ENCODE results near the gene ROCK2. TPM values are rescaled to one million over a fixed set of nuclear protein-coding genes. Genes with fewer than 3 reads are reported as not detected.

The ROCK2 gene
- polyA plus RNA-seq, 1 donor (not counting 4 experiments of a cell fraction or from before 2014, with no cell fraction given): 12.6 TPM

- Histone ChIP-seq H4K20me1 (ENCODE audit: control insufficient read depth, extremely low read depth, insufficient read depth, low read length) (no peaks in the 10 kb centered on the region), H3K79me2 (ENCODE audit: control insufficient read depth, insufficient read depth, low read length) (no peaks in the 10 kb centered on the region), H3K9me1 (ENCODE audit: control insufficient read depth, extremely low read depth, insufficient read depth, low read length) (no peaks in the 10 kb centered on the region), H3K27ac (ENCODE audit: control insufficient read depth, insufficient read depth, low read length) (no peak overlapping the region), H3K9me3 (ENCODE audit: control insufficient read depth, low read depth, low read length) (no peaks in the 10 kb centered on the region), H3K4me1 (ENCODE audit: control insufficient read depth, extremely low read depth, insufficient read depth, low read length) (peaks cover 9% of the 10 kb centered on the region), H3K9ac (ENCODE audit: control insufficient read depth, extremely low read depth, insufficient read depth, low read length) (no peak overlapping the region), H3K4me2 (ENCODE audit: control insufficient read depth, extremely low read depth, insufficient read depth, low read depth, low read length) (peak overlapping the region; percentile 73), H3K27me3 (ENCODE audit: control insufficient read depth, extremely low read depth, insufficient read depth, low read length) (no peaks in the 10 kb centered on the region), H2AFZ (ENCODE audit: control insufficient read depth, low read length) (no peak overlapping the region), H3K4me3 (ENCODE audit: control insufficient read depth in 2 of 3, extremely low read depth in 1 of 3, insufficient read depth in 2 of 3, low read depth in 1 of 3, low read length in 3 of 3) (no peak overlapping the region), H3K36me3 (ENCODE audit: control insufficient read depth in 2 of 2, extremely low read depth in 1 of 2, insufficient read depth in 2 of 2, low read length in 2 of 2) (no peaks in the 10 kb centered on the region)
- no peak for FAIRE-seq
- TF ChIP-seq EZH2 (IDR thresholded peaks at IDR 0.05; ENCODE audit: low read length) (no peak), CTCF (optimal IDR thresholded peaks at IDR 0.05 in 1 of 3, IDR thresholded peaks at IDR 0.05 in 1 of 3, conservative IDR thresholded peaks at IDR 0.05 in 1 of 3; ENCODE audit: extremely low read depth in 1 of 3, insufficient read depth in 2 of 3, low read length in 3 of 3) (no peak)
- DNase-seq (ENCODE audit: low read depth, low spot score): no peak
- dilution Hi-C loops (cut with MboI; ENCODE audit: extremely low pct_ligation_motif_present, low sequenced_read_pairs): no loop called here
Measured at GRCh38 chr2:11156396-11157075, 187.9 kb downstream of the ROCK2 start.

GRCh38 chr2:11155381-11156035, 188.9 kb downstream of the ROCK2 start, which contains the start of gene SLC66A3:
SLC66A3 (plus strand) TSS chr2:11155467; CDS start chr2:11155547, 80 bp downstream.
- H4K20me1 ChIP-seq (ENCODE audit: control insufficient read depth, extremely low read depth, insufficient read depth, low read length): no peaks in the 10 kb centered on the region

More at GRCh38 chr2:11155381-11156035, 188.9 kb downstream of the ROCK2 start, which contains the start of gene SLC66A3:
- TF ChIP-seq CTCF (optimal IDR thresholded peaks at IDR 0.05 in 1 of 3, IDR thresholded peaks at IDR 0.05 in 1 of 3, conservative IDR thresholded peaks at IDR 0.05 in 1 of 3; ENCODE audit: extremely low read depth in 1 of 3, insufficient read depth in 2 of 3, low read length in 3 of 3) (peak in 1 of 3 experiments; percentile 26), EZH2 (IDR thresholded peaks at IDR 0.05; ENCODE audit: low read length) (no peak)
- no peaks in the 10 kb centered on the region for H3K79me2 ChIP-seq (ENCODE audit: control insufficient read depth, insufficient read depth, low read length)
- H3K4me3 ChIP-seq (ENCODE audit: control insufficient read depth in 2 of 3, extremely low read depth in 1 of 3, insufficient read depth in 2 of 3, low read depth in 1 of 3, low read length in 3 of 3): peak within 1 kb of the TSS; percentile 64 to 81 (median 69)
- no peaks in the 10 kb centered on the region for H3K9me1 ChIP-seq (ENCODE audit: control insufficient read depth, extremely low read depth, insufficient read depth, low read length)
- no peaks in the 10 kb centered on the region for H3K36me3 ChIP-seq (ENCODE audit: control insufficient read depth in 2 of 2, extremely low read depth in 1 of 2, insufficient read depth in 2 of 2, low read length in 2 of 2)
- no peaks in the 10 kb centered on the region for H3K27me3 ChIP-seq (ENCODE audit: control insufficient read depth, extremely low read depth, insufficient read depth, low read length)
- peaks cover 9% of the 10 kb centered on the region for H3K4me1 ChIP-seq (ENCODE audit: control insufficient read depth, extremely low read depth, insufficient read depth, low read length)
- H3K9me3 ChIP-seq (ENCODE audit: control insufficient read depth, low read depth, low read length): no peaks in the 10 kb centered on the region
- peak within 1 kb of the TSS; percentile 66 for H3K27ac ChIP-seq (ENCODE audit: control insufficient read depth, insufficient read depth, low read length)
- H2AFZ ChIP-seq (ENCODE audit: control insufficient read depth, low read length): peak within 1 kb of the TSS; percentile 87
- H3K4me2 ChIP-seq (ENCODE audit: control insufficient read depth, extremely low read depth, insufficient read depth, low read depth, low read length): peak within 1 kb of the TSS; percentile 92
- no peak for FAIRE-seq
- H3K9ac ChIP-seq (ENCODE audit: control insufficient read depth, extremely low read depth, insufficient read depth, low read length): peak within 1 kb of the TSS; percentile 70
- no peak for DNase-seq (ENCODE audit: low read depth, low spot score)
- dilution Hi-C loops (cut with MboI; ENCODE audit: extremely low pct_ligation_motif_present, low sequenced_read_pairs): no loop called here
